Raji (cell line): ENCODE results near the gene RSBN1L.

Source experiments
- POLR2A ChIP-seq: IDR thresholded peaks from 2 replicates; pipeline ENCODE4 v1.6.1; 2011; ENCODE audit warnings: low read depth, low read length, control low read depth; ENCODE audit not compliant: insufficient read depth

The RSBN1L gene

DNA sequence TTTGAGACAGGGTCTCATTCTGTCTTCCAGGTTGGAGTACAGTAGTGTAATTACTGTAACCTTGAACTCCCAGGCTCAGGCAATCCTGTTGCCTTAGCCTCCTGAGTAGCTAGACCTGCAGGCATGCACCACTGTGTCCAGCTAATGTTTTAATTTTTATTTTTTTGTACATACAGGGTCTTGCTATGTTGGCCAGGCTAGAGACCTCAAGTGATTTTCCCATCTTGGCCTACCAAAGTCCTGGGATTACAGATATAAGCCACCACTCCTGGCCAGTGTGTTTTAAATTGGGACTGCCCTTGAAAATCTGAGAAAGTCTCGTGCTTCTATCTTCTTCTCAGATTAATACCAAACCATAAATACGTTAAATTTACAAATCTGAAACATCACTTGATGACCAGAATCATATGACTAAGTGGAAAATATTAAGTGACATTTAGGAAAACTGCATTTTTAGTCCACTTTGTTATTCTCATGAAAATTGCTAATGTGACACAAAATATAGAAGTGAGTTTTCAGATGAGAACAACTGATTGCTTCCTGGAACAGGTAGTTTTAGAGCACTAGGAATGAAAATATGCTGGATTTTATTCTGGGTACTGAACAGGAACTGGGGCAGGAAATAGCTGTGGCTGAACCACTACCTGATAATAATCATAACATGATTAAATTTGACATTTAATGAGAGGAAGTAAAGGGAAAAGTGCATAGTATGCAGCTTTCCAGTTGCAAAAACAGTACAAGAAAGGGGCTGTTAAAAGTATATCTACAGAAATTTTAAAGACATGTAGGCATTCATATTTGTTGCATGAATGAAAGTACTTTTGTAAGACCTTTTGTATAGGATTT lies 106.5 kb downstream of the RSBN1L start:
- TF ChIP-seq POLR2A = no peak

DNA sequence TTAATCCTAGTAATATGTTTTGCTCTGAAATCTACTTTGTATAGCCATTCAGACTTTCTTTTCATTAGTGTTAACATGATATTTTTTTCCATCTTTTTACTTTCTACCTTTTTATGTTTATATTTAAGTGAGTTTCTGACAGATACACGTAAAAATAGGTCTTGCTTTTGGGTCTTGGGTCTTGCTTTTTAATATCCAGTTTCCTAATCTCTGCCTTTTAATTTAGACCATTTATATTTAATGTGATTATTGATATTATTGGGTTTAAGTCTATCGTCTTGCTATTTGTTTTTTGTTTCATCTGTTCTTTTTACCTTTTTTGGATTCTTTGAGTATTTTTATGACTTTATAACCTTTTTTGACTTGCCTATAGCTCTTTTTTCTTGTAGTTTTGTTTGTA lies 110.2 kb downstream of the RSBN1L start:
- no peak for TF ChIP-seq POLR2A

DNA sequence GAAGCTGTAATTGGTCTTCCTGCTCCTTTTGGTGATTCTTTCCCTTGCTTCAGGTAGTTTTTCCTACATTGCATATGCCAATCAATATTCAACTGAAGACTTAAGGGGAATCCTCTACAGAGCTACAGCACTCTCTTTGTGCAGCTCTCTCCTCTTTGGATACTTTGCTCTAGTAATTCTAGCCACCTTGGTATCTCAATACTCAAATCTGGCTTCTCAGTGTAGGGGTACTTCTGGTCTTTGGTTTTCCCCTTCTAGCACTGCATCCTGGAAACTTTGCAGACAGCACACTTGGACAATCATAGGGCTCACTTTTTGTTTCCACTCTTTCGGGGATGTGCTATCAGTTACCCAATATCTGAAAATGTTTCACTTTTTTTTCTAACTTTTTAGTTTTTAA lies 112.3 kb downstream of the RSBN1L start:
- no peak for TF ChIP-seq POLR2A

DNA sequence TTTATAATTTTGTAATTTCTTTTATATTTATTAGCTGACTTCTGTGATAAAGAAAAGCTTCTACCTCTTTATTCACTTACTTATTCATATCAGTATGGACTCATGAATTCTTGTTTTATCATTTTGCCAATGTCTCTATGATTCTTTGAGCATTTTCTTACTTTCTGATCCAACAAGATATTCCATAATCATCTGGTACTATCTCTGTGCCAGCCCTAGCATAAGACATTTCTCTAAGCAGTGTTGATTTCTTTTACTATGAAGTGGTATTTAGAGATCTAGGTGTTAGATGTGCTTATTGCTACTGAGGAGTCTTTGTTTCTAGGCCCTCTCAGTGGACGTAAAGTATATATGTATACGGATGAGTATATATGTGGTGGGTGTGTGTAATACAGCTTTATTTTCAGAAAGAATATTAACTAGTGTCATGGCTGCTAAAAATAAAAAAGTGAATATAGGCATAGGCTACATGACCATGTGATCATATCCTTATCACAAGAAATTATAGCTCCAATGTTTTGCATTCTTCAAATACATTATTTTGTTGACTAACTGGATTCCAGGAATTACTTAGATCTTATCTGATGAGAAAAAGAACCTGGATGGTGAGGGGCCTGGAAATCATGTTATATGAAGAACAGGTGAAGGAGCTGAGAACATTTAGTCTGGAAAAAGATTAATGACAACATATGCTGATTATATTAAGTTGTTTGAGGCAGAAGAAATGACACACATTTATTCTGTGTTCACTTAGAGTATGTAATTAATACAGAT lies 115.4 kb downstream of the RSBN1L start:
- TF ChIP-seq POLR2A = no peak

DNA sequence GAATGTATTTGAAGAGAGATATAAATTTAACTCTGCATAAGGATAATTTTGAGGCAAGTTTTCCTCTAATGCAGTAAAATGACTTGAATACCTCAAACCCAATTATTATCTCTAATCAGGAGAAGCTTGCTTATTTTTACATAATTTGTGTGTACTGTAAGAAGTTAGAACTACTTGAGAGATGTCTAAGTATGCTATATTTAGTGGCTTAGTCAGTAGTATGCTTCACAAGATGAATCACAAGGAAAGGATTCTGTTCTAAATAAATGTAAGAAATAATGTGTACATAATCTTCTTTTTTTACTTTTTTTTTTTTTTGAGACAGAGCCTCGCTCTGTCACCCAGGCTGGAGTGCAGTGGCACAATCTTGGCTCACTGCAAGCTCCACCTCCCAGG lies 116.0 kb downstream of the RSBN1L start:
- no peak for TF ChIP-seq POLR2A

DNA sequence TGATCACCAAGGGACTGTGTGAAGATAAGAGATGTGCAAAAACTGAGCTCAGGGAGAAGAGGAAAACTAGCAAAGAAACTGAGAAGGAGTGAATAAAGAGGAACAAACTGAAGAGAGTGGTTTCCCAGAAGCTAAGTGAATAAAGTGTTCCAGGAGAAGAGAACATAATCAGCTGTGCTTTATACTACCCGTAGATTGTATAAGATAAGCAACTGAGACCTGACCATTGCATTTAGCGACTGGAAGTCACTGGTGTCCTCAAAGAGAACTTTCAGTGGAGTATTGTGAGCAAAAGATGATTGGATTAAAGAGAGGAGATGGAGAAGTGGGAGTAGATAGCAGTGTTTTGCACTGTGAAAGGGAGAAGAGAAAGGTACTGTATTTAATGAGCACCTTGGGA lies 116.9 kb downstream of the RSBN1L start:
- no peak for TF ChIP-seq POLR2A

DNA sequence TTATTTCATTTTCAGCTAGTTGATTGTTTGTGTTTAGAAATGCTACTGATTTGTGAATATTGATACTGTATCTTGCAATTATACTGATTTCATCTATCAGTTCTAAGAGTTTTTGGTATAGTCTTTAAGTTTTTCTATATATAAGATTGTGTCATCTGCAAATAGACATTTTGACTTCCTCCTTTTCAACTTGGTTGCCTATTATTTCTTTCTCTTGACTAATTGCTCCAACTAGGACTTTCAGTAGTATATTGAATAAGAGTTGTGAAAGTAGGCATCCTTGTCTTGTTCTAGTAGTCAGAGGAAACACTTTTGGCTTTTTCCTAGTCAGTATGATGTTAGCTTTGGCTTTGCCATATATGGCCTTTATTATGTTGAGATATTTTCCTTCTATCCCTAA lies 122.8 kb downstream of the RSBN1L start:
- TF ChIP-seq POLR2A = no peak

DNA sequence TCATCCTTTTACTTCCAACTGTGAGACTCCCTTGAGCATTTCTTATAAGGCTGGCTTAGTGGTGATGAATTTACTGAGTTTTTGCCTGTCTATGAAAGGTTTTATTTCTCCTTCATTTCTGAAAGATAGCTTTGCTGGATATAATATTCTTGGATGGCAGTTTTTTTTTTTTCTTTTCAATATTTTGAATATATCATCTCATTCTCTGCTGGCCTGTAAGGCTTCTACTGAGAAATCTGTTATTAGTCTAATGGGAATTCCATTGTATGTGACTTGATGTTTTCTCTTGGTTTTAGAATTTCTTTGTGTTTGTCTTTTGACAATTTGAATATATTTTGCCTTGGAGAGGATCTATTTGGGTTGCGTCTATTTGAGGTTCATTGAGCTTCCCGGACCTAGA lies 124.7 kb downstream of the RSBN1L start:
- TF ChIP-seq POLR2A = no peak

DNA sequence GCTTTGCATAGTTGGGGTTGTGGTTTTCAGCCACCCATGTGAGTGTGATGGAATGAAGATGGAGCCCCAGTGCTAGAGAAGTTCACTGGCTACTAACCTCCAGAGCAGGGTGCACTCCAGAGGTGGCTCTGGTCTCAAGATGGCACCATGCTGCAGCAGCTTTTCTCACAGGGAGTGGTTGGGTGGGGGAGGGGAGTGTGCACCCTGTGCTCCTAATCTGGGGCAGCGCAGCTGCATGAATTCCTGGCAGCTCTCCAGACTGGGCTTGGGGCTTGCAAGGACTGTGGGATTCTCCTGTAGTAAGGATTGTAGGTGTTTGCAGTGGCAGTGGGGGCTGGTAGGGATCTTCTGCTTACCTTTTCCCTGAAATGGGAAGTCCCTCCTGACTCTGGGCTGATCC lies 126.0 kb downstream of the RSBN1L start:
- no peak for TF ChIP-seq POLR2A

DNA sequence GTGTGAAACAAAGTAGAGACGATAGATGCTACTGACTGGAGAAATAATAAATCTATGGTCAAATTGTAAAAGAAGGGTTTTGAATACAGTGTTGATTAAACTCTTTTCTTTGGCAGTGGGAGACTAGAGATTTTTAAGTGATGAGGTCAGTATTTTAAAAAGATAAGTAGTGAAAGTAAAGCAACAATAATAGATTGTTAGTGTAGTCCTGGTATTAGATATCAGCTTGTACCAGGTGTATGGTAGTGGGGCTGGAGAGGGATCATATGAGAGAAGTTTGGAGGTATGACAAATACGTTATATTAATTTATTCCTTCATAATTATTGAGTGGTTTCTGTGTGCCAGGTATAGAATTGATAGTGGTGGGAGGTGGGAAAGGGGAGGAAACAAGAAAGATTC lies 127.5 kb downstream of the RSBN1L start:
- no peak for TF ChIP-seq POLR2A

DNA sequence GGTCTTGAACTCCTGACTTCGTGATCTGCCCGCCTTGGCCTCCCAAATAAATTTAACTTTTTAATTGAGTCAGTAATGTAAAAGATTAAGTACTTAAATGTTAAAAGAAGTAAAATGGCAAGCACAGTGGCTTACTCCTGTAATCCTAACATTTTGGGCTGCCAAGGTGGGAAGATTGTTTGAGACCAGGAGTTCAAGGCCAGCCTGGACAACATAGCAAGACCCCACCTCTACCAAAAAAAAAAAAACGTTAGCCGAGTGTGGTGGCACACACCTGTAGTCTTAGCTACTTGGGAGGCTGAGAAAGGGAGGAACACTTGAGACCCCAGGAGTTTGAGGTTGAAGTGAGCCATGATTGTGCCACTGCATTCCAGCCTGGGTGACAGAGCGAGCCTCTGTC lies 128.4 kb downstream of the RSBN1L start:
- TF ChIP-seq POLR2A = no peak

DNA sequence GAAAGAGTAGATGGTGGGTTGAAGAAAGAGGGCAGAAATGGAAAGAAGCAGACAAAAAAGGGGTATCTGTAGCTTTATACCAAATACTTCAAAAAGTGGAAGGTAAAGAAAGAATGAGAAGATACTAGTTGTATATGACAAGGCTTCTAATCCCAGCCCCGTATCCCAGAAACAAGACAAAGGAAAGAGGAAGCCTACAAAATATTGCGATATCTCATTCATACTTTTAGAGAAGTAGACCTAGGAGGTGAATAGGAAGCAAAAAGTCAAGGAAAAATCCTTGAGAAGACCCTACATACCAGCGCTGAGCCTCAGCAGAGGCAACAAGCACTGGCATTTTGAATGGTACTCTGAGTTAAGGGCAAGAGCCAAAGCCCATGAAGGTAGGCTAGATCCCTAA lies 128.9 kb downstream of the RSBN1L start:
- no peak for TF ChIP-seq POLR2A

DNA sequence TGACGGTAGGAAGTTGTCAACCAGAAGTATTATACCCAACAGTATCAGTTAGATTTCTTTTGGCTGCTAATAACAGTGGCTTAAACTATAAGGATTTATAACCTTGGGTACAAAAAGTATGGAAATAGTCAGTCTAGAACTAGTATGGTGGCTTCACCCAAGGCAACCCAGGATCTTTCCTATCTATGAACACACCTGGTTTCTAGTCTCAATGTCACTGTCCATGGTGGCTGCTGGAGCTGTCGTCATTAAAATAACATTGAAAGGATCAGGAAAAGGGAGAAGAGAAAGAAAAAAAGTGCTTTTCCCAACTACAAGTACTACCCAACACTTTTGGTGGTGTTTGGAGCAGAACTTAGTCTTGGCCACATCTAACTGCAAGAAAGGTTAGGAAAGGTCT lies 130.0 kb downstream of the RSBN1L start:
- TF ChIP-seq POLR2A = no peak

DNA sequence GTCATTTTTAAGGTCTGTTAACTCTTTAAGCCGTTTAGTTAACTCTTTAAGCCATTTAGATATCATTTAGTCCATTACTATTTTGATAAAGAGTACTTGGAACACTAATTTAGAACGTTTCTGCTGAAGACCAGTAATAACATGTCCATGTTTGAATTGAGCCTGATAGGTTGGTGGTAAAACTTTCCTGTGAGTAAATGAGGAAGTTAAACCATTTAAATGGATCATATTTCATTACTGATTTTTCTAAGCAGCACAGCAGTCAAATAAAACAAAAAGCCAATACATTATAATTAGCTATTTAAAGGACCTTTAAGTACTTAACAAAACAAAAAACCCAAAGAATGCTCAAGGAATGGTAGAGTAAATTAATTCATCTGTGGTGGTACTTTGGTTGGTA lies 131.7 kb downstream of the RSBN1L start:
- no peak for TF ChIP-seq POLR2A

DNA sequence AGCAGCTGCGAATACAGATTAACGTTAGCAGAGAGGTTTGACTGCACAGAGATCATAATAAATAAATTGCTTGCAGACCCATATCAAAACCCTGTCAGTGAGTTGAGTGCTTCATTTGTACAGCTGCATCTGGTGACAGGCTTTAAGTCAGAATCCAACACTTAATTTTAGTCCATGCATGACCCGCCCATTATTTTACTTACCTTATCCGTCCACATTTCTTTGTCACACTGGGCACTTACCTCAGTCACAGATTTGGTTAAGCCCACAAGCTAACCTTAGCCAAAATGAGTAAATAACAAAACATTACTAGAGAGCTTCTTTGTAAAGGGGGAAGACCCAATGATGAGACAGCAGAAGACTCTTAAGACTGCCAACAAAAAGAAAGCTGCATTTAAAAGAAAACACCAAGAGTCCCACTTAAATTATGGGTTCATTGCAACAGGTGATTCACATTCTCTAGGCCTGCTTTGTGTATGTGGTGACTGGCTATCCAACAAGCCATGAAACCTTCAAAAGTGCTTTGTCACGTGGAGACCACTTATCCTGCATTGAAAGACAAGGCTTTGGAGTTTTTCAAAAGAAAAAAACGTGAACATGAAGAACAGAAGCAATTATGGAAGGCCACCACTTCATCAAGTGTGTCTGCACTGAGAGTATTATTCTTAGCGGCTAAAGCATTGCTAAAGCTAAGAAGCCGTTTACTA lies 134.5 kb downstream of the RSBN1L start:
- no peak for TF ChIP-seq POLR2A

DNA sequence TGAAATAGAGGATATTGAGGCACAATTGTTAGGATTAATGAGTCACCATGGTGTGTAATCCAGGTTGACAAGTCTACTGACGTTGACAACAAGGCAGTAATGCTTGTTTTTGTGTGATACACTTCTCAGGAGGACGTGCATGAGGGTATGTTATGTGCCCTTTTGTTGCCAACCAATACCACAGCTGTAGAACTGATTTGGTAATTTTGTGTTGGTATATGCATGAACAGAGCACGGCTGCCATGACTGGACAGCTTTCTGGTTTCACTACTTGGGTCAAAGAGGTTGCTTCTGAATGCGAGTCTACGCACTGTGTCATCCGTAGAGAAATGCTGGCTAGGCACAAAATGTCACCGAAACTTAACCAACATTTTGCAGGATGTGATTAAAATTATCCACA lies 135.2 kb downstream of the RSBN1L start:
- TF ChIP-seq POLR2A = no peak
